Ectodermal cell (in vitro differentiated cells): ENCODE data around the gene CEP95.
"Not testable (repeated sequence)": the region's sequence is repeated elsewhere in the genome, so short reads cannot be mapped to it uniquely, and the experiment has no call there.

Experiments
- H3K27ac ChIP-seq: 2 replicates; pipeline ENCODE4 v1.7.0; 2013; ENCODE audit warnings: mild to moderate bottlenecking, low read depth, low read length; ENCODE audit not compliant: insufficient read depth, poor library complexity, severe bottlenecking
- H3K27me3 ChIP-seq: 2 replicates; pipeline ENCODE4 v1.7.0; 2013; ENCODE audit warnings: mild to moderate bottlenecking, low read length; ENCODE audit not compliant: insufficient read depth, control insufficient read depth, poor library complexity, severe bottlenecking
- H3K36me3 ChIP-seq: one replicate; pipeline ENCODE4 v1.7.0; 2013; ENCODE audit warnings: low read length; ENCODE audit not compliant: control insufficient read depth, insufficient read depth
- H3K4me1 ChIP-seq: one replicate; pipeline ENCODE4 v1.7.0; 2013; ENCODE audit warnings: low read length; ENCODE audit not compliant: control insufficient read depth, insufficient read depth
- H3K4me3 ChIP-seq: 2 replicates; pipeline ENCODE4 v1.7.0; 2013; ENCODE audit warnings: low read depth, low read length, control low read depth; ENCODE audit not compliant: insufficient read depth
- H3K9me3 ChIP-seq: 2 replicates; pipeline ENCODE4 v1.7.0; 2013; ENCODE audit warnings: mild to moderate bottlenecking, low read length, moderate library complexity; ENCODE audit not compliant: control insufficient read depth
- WGBS, 2 experiments: methylation state at CpG; one replicate each; pipeline ENCODE4 v1.1.7; 2013; ENCODE audit warnings: missing lambda C conversion rate in 2 of 2; 5-methylcytosine and 5-hydroxymethylcytosine counted together

CEP95 gene

DNA sequence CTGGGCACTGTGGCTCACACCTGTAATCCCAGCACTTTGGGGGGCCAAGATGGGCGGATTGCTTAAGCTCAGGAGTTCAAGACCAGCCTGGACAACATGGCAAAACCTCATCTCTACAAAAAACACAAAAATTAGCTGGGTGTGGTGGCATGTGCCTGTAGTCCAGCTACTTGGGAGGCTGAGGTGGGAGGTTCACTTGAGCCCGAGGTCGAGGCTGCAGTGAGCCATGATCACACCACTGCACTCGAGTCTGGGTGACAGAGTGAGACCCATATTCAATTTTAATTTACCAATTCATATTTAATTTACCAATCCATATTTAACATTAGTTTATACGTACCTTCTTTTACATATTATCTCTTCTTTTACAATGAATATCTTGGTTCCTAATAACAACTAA lies 11.5 kb upstream of the CEP95 start:
- not testable (repeated sequence) for H3K4me1 ChIP-seq, H3K4me3 ChIP-seq, H3K27me3 ChIP-seq, H3K27ac ChIP-seq, H3K9me3 ChIP-seq
- WGBS, 2 experiments = 91 to 94% methylated on average over 5 of the region's 5 CpGs
- H3K36me3 ChIP-seq = peaks cover 29% of the 10 kb centered on the region

DNA sequence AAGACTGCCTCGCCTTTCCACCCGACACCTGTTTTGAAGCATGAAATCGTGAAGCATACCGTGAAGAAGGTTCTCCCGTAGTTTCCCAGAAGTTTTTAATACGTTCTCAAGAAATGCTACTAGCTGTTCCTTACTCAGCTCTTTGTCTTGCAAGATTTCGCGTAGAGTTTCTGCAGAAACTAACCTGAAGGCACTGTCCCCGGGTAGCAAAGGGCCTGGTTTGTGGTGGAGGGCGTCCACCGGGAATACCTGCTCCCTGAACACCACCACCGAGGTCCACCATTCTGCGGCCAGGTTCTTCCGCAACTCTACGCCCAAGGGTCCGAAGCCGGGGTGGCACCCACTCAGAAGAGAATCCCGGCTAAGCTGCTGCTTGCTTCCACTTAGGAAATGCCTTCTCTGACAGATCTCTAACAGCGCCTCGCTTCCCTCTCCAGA lies 10.4 kb upstream of the CEP95 start:
- Histone ChIP-seq H3K9me3 (no peaks in the 10 kb centered on the region), H3K4me1 (no peaks in the 10 kb centered on the region), H3K27me3 (no peaks in the 10 kb centered on the region), H3K4me3 (peak overlapping the region; percentile 86), H3K27ac (peak overlapping the region; percentile 97), H3K36me3 (peaks cover 29% of the 10 kb centered on the region)
- WGBS, 2 experiments = 4 to 5% methylated on average over 20 of the region's 20 CpGs

GRCh38 chr17:64496786-64497564 lies 9.8 kb upstream of the CEP95 start, which contains the start of gene POLG2:
Gene POLG2 (minus strand): TSS chr17:64497054. CDS start chr17:64496968, 86 bp downstream.
- no peaks in the 10 kb centered on the region for H3K4me1 ChIP-seq
- peaks cover 31% of the 10 kb centered on the region for H3K36me3 ChIP-seq
- WGBS, 2 experiments = 1% methylated on average over 50 of the region's 50 CpGs
- H3K4me3 ChIP-seq = peak within 1 kb of the TSS; percentile 86
- peak within 1 kb of the TSS; percentile 97 for H3K27ac ChIP-seq
- no peaks in the 10 kb centered on the region for H3K9me3 ChIP-seq
- no peaks in the 10 kb centered on the region for H3K27me3 ChIP-seq

DNA sequence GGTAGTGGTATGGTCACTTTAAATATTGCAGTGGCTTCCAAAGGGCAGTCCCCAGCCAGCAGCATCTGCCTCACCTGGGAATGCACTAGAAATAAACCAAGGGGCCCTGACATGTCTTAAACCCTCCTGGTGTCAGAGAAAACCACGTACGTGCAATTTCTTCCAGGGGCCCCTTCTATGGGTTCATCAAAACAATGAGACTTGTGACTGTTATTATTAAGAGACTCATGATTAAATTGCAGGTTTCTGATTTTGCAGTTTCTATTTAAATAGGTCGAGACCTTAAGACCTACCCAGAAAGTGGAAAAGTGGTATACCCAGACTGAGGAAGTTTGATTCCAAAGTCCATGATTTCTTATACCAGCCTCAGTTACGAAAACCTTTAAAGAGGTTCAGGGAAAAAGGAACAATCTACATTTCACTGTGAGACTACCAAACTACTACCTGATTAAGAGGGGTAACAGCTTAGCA lies 9.2 kb upstream of the CEP95 start:
- H3K4me1 ChIP-seq = no peaks in the 10 kb centered on the region
- H3K4me3 ChIP-seq = peak overlapping the region; percentile 86
- no peaks in the 10 kb centered on the region for H3K27me3 ChIP-seq
- H3K9me3 ChIP-seq = no peaks in the 10 kb centered on the region
- H3K36me3 ChIP-seq = peaks cover 37% of the 10 kb centered on the region
- 52 to 65% methylated on average over 4 of the region's 4 CpGs for WGBS, 2 experiments
- H3K27ac ChIP-seq = peak overlapping the region; percentile 97

DNA sequence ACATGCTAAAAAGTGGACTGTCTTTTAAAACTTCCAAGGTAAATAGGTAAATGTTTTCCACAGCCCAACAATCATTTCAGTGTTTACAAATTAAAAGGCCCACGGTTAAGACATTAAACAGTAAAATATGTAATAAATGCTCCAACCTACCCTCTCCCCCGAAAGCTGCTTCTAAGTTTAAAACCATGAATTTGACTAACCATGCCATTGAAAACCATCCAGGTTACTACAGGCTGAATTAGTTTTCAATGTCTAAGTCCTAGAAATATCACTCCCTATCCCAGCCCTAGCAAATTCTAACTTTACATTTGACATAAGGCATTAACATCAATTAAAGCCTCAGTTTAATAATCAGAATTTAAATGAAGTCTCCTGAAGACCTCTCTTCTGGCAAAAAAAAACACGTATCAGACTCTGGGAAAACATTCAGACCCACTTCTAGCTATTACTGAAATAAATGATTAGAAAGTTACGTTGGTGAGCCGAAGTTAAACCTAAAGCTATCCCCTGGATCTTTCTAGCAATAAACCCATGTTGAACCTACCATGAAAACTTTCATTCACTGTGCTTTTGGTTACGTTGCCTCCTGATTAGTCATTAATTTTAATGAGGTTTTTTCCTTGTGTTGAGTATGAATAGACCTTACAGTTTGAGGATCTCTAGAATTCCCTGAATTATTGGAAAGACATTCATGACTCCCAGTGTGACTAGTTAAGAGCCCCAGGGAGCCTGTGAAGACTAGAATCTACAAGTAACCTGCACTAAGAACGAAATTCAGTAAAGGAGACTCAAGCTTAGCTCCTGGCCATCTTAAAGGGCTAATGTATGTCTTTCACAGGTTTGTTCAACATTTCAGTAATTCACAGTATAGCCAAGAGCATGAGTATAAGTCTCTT lies 8.2 kb upstream of the CEP95 start:
- 89 to 94% methylated on average over 6 to 7 of the region's 7 CpGs for WGBS, 2 experiments
- Histone ChIP-seq H3K9me3 (no peaks in the 10 kb centered on the region), H3K27me3 (no peaks in the 10 kb centered on the region), H3K4me3 (no peak overlapping the region), H3K36me3 (peaks cover 42% of the 10 kb centered on the region), H3K4me1 (no peaks in the 10 kb centered on the region), H3K27ac (peak overlapping the region; percentile 97)

DNA sequence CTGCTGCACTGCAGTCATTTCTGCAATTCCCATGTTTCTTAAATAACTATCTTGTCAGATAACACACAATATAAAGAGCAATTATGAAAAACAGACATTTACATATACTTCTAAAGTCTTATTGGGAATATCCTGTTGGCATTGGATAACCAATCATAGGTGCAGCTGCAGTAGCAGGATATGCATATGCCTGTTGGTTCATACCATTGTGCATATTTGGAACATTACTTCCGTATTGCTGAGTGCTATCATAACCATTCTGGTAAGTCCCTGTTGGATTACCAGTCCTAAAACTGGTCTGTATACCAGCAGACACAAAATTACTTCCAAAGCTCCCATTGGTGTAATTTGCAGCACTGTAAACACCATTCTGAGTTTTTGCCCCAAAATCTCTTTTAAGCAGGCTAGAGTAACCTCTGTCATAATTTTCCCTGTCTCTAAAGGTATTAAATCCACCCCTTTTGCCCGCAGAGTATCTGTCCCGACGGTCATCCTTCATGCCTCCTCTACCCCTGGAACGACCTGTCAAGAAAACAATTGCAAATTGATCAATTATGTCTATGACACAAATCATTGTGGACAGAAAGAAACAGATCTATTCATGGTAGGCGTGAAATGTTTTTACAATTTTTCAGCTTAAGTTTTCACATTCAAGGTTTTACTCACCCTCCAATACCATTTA lies 6.8 kb upstream of the CEP95 start:
- WGBS, 2 experiments = 92 to 97% methylated on average over 6 of the region's 6 CpGs

DNA sequence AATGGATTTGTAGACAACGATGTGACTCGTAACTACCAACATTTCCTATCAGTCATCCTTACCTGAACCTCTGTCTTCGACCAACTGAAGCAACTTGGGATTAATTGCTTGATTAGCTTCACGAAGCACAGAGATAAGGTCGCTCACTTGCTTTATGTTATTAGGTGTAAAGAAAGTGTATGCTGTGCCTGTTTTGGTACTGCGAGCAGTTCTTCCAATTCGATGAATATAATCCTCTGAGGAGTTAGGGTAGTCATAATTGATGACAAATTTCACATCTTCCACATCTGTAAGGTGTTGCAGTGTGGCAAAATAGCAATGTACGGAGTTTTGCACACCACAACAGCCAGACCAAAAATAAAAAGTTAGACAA lies 6.3 kb upstream of the CEP95 start:
- no peaks in the 10 kb centered on the region for H3K27me3 ChIP-seq
- H3K27ac ChIP-seq = no peak overlapping the region
- H3K36me3 ChIP-seq = peaks cover 51% of the 10 kb centered on the region
- H3K4me3 ChIP-seq = no peak overlapping the region
- WGBS, 2 experiments = 96 to 98% methylated on average over 8 of the region's 8 CpGs
- peaks cover 10% of the 10 kb centered on the region for H3K4me1 ChIP-seq
- no peaks in the 10 kb centered on the region for H3K9me3 ChIP-seq

More for the DNA sequence above, 6.8 kb upstream of the CEP95 start:
- H3K9me3 ChIP-seq = no peaks in the 10 kb centered on the region
- H3K36me3 ChIP-seq = peaks cover 51% of the 10 kb centered on the region
- H3K27ac ChIP-seq = no peak overlapping the region
- H3K4me1 ChIP-seq = peaks cover 10% of the 10 kb centered on the region
- H3K4me3 ChIP-seq = no peak overlapping the region
- H3K27me3 ChIP-seq = no peaks in the 10 kb centered on the region

DNA sequence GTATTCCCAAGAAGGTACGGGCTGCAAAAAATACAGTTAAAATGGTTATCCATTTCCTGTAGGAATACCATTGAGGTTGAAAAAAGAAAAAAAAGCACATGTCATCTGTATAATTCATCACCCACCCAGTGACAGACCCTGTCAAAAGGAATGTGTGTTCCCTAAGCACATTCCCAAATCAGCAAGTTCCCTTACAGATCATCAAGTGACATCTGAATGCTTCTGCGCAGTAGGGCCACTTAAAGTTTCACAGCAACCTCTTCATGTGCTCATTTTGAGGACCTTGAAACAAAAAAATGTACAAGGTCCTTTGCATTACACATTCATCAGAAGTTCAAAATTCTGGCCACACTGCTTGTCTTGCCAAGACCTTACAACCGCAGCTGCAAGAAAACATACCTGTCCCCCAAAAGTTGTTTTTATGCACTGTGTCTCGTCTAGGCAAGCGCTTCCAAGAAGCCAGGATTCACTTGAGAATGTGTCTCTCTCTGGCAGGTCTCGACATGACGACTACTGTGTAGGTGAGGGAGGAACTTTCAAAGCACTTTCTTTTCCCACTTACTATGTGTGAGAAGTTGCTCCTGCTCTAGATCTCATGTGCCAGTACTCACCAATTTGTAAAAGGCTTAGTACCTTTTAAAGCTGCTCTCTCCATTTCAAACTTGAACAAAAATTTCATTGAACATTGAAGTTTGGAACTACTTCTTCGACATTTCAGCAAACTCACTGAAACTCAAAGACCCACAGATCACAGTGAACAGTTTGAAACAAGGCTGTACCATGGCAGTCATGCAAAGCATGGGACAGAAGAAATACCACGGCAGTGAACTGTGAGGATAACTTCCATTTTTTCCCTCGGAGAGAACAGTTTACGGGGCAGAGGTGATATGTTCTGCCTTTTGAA lies 5.7 kb upstream of the CEP95 start:
- Histone ChIP-seq H3K27ac (no peak overlapping the region), H3K4me1 (peaks cover 10% of the 10 kb centered on the region), H3K27me3 (no peaks in the 10 kb centered on the region), H3K36me3 (peaks cover 51% of the 10 kb centered on the region), H3K9me3 (no peaks in the 10 kb centered on the region), H3K4me3 (no peak overlapping the region)
- 96 to 97% methylated on average over 11 of the region's 11 CpGs for WGBS, 2 experiments

DNA sequence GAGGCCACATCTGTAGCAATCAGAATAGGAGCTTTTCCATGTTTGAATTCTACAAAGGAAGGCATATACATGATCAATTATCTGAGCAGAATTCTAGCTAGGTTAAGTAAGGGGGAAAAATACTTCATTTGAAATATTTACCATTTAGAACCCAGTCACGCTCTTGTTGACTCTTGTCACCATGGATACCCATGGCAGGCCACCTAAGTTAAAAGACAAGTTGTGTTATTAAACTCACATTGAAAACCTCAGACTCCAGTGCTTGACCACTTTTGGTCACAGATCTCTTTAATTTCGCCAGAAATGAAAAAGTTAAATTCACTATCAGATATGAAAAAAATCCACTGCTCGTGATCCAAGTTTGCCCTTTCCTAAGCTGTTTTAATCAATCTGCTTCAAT lies 4.8 kb upstream of the CEP95 start:
- H3K4me1 ChIP-seq = peaks cover 10% of the 10 kb centered on the region
- H3K4me3 ChIP-seq = no peak overlapping the region
- no peaks in the 10 kb centered on the region for H3K9me3 ChIP-seq
- peaks cover 51% of the 10 kb centered on the region for H3K36me3 ChIP-seq
- no peak overlapping the region for H3K27ac ChIP-seq
- 94 to 97% methylated on average over 3 of the region's 3 CpGs for WGBS, 2 experiments
- H3K27me3 ChIP-seq = no peaks in the 10 kb centered on the region
